Measurements from ENCODE around the gene UBE2D3.

The UBE2D3 gene

DNA sequence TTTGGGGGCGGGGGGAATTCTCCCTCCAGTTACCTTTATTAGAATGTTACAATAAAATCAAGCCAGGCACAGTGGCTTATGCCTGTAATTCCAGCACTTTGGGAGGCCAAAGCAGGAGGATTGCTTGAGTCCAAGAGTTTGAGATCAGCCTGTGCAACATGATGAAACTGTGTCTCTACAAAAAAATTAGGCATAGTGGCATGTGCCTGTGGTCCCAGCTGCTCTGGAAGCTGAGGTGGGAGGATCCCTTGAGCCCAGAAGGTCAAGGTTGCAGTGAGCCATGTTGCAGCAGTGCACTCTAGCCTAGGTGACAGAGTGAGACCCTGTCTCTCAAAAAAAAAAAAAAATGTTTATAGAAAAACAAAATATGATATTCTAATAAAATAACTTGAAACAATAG is 5.3 kb upstream of the UBE2D3 start:
- ChIA-PET POLR2A (ENCODE audit: low non-redundant PET) (no interaction called here), CTCF (no interaction called here)
- TF ChIP-seq, protein P1, sequence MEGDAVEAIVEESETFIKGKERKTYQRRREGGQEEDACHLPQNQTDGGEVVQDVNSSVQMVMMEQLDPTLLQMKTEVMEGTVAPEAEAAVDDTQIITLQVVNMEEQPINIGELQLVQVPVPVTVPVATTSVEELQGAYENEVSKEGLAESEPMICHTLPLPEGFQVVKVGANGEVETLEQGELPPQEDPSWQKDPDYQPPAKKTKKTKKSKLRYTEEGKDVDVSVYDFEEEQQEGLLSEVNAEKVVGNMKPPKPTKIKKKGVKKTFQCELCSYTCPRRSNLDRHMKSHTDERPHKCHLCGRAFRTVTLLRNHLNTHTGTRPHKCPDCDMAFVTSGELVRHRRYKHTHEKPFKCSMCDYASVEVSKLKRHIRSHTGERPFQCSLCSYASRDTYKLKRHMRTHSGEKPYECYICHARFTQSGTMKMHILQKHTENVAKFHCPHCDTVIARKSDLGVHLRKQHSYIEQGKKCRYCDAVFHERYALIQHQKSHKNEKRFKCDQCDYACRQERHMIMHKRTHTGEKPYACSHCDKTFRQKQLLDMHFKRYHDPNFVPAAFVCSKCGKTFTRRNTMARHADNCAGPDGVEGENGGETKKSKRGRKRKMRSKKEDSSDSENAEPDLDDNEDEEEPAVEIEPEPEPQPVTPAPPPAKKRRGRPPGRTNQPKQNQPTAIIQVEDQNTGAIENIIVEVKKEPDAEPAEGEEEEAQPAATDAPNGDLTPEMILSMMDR (conservative IDR thresholded peaks at IDR 0.05; ENCODE audit: low read depth): no peak
- DNase-seq (ENCODE audit: low spot score): no peak
- H3K27ac ChIP-seq: no peak overlapping the region

DNA sequence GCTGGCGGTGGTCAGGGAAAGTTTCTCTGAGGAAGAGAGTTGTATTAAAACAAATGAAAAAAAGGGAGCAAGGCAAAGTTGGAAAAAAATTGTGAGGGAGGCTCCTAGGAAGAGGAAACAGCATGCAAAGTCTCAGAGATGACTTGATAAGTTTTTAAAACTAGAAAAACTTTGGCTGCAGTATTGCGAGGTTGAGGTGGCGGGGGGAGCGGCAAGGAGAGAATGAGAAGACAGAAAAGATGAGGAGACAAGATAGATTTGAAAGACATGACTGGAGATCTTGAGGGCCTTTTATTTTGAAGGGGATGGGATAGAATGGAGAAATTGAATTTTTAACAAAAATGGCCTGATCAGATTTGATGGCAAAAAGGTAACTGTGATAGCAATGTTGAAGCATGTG is 4.8 kb upstream of the UBE2D3 start:
- CTCF ChIA-PET: interaction anchor here (0.7 kb wide), 1 partner anchor 129 kb away, joined by 3 read pairs; no protein-coding TSS in a partner anchor
- no peak for DNase-seq (ENCODE audit: low spot score)
- no peak overlapping the region for H3K27ac ChIP-seq
- POLR2A ChIA-PET (ENCODE audit: low non-redundant PET): no interaction called here
- TF ChIP-seq, protein P1 (conservative IDR thresholded peaks at IDR 0.05; ENCODE audit: low read depth): no peak

DNA sequence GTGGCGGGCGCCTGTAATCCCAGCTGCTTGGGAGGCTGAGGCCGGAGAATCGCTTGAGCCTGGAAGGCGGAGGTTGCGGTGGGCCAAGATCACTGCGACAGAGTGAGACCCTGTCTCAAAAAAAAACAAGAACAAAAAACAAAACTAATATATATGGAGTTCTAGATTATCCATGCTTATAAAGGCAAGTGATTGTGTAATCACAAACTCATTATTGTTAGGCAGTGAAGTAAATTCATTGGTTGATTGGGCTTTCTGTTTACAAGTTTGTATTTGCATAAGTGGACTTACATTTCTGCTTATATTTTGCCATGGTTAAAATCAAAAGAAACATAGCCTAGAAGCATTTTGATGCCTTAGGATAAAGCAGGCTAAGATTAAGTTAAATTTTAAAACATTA is 2.5 kb upstream of the UBE2D3 start:
- H3K27ac ChIP-seq: peak overlapping the region; percentile 40; the same call in 1 of the 2 replicates
- TF ChIP-seq, protein P1 (conservative IDR thresholded peaks at IDR 0.05; ENCODE audit: low read depth): no peak
- ChIA-PET POLR2A (ENCODE audit: low non-redundant PET) (interaction anchor here (1.2 kb wide), 1 partner anchor 39 kb away, joined by 3 read pairs; the partner anchor contains the start of gene CISD2), CTCF (no interaction called here)
- DNase-seq (ENCODE audit: low spot score): no peak

DNA sequence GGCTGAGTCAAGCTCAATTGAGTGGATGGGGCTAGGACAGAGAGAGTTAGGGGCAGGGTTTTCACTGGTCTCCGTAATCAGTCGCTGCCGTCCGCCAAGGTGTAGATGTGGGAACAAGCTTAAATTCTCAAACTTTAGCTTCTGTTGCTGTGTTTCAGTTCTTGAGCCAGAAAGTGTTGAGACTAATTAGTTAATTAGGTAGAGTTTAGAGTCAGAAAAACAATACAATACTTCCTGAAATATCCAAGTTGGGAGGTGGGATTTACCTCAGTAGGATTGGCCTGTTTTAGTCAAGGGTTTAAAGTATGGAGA is 1.1 kb upstream of the UBE2D3 start:
- peak overlapping the region; percentile 99 for H3K27ac ChIP-seq
- ChIA-PET CTCF (interaction anchor here (0.6 to 0.7 kb wide), 2 partner anchors 40 to 181 kb away, joined by 3 to 5 read pairs; no protein-coding TSS in a partner anchor), POLR2A (ENCODE audit: low non-redundant PET) (interaction anchor here (0.9 to 1.2 kb wide), 3 partner anchors 24 to 41 kb away, joined by 3 to 10 read pairs (median 3); partner anchors contain the start of gene CISD2)
- TF ChIP-seq, protein P1 (conservative IDR thresholded peaks at IDR 0.05; ENCODE audit: low read depth): no peak
- no peak for DNase-seq (ENCODE audit: low spot score)

DNA sequence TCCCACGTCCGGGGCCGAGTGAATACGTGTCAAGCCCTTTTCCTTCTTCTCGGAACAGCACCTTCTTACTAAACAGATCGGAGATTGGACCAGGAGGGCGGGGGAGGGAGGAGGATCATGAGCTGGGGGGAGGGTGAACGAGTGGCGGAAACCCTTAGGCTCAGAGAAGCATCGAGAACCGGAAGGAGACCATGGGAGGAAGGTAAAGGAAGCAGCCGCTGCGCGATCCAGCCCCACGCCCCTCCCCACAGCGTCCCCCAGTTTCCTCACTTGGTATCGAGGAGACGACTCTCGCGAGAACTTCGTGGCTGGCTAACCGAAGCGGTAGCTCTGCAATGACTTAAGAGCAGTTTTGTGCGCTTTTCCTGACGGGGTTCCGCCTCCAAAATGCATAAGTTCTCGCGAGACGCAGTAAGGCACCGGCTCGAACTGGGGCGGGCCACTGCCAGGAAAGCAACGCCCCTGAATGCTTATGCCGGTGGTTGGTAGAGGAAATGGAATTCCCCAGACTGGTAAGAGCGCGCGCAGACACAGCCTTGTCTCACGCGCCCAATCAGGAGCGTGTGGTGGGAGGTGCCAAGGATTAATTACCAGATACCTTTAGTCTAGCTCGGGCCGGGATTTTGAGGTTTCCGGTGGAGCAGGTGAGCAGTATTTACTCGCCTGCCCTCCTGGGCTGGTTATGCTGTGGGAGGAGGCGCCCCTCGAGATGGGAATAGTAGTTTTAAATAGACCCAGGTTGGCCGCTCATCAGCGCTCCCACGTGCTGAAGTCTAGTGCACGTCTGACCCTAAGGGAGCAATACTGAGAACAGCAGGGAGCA is 534 bp upstream of the UBE2D3 start:
- TF ChIP-seq, protein P1 (conservative IDR thresholded peaks at IDR 0.05; ENCODE audit: low read depth): no peak
- peak overlapping the region; percentile 99 for H3K27ac ChIP-seq
- CTCF ChIA-PET: interaction anchor here (0.6 to 0.7 kb wide), 2 partner anchors 40 to 201 kb away, joined by 3 to 5 read pairs; no protein-coding TSS in a partner anchor
- peak; percentile 89 for DNase-seq (ENCODE audit: low spot score)
- POLR2A ChIA-PET (ENCODE audit: low non-redundant PET): interaction anchor here (0.6 to 1.1 kb wide), 5 partner anchors 24 to 215 kb away, joined by 3 to 10 read pairs (median 3); partner anchors contain the start of gene CISD2

DNA sequence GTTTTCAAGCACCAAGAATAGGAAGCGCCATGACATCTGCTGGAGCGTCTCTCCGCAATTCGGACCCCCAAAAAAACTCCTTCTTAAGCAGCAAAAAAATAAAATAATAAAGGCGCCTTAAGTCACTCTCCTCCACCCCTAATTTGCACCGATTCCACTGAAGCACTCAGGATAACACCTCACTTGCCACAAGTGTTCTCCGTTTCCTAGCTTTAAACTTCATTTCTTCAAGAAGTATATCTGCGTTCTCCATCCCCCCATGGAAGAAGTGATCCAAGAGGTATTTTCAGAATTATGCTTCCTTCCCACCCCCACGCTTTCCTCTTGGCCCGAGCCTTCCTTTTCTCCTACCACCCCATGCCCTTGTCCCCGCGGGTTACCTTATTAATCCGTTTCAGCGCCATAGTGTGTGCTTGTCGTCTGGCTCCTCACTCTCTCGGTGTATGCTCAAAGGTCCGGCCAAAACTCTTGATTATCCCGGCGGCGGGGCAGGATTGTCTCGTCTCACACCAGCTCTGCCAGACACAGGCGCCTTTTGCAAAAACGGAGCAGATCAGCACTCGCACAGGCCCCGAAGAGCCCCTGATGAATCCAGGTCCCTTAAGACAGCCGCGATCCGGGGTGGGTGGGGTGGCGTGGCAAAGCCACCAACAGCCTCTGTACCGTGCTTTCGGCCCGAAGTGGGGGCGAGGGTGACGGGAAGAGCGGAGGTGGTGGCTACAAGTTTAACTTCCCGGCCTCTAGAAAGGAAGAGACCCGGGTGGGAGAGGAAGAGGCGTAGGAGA is 1.1 kb downstream of the UBE2D3 start:
- POLR2A ChIA-PET (ENCODE audit: low non-redundant PET): interaction anchor here (0.6 to 0.7 kb wide), 2 partner anchors 56 to 58 kb away, joined by 3 read pairs; no protein-coding TSS in a partner anchor
- DNase-seq (ENCODE audit: low spot score): no peak
- TF ChIP-seq, protein P1 (conservative IDR thresholded peaks at IDR 0.05; ENCODE audit: low read depth): no peak
- CTCF ChIA-PET: no interaction called here
- peak overlapping the region; percentile 99 for H3K27ac ChIP-seq
